H1 (cell line): ENCODE results near the gene ZNF483. TPM values are rescaled to one million over a fixed set of nuclear protein-coding genes. Genes with fewer than 3 reads are reported as not detected.

Experiments used
- CTCF ChIA-PET: fragments of 300-600 bp; sonication (Branson Sonifier 250); formaldehyde crosslinking; loops from one replicate; lab custom pipeline; 2021; ENCODE audit not compliant: partially characterized antibody; lab: Charles Lee
- POLR2A ChIA-PET: fragments of 300-600 bp; sonication (Branson Sonifier 250); formaldehyde crosslinking; loops from one replicate; lab custom pipeline; 2021; ENCODE audit warnings: inconsistent platforms; ENCODE audit not compliant: partially characterized antibody; lab: Charles Lee
- DNase-seq, 2 experiments: peaks; one replicate each; pipeline versions ENCODE4 v3.0.0 to v3.0.0-alpha.2; 2010 to 2022; ENCODE audit warnings: low spot score in 2 of 2, low read depth in 1 of 2, mixed read lengths in 1 of 2
- FAIRE-seq: peaks from 2 replicates; lab custom pipeline; 2011; peaks lifted over from hg19 to GRCh38; lab: Jason Lieb, UNC
- H2AFZ ChIP-seq: 2 replicates; pipeline ENCODE4 v1.8.1; 2012; ENCODE audit warnings: low read length, inconsistent platforms
- H2AK5ac ChIP-seq: 2 replicates; pipeline ENCODE4 v1.6.1; 2013; ENCODE audit warnings: low read depth, low read length
- H2BK120ac ChIP-seq: replicated peaks from 2 replicates; pipeline ENCODE3; 2013; ENCODE audit warnings: low read depth, low read length, inconsistent platforms
- H2BK12ac ChIP-seq: 2 replicates; pipeline ENCODE4 v1.6.1; 2013; ENCODE audit warnings: low read depth, low read length
- H2BK15ac ChIP-seq: 2 replicates; pipeline ENCODE4 v1.6.1; 2013; ENCODE audit warnings: low read length
- H2BK20ac ChIP-seq: 2 replicates; pipeline ENCODE4 v1.6.1; 2013; ENCODE audit warnings: low read length
- H2BK5ac ChIP-seq: 2 replicates; pipeline ENCODE4 v1.6.1; 2013; ENCODE audit warnings: low read depth, low read length
- H3K14ac ChIP-seq: 2 replicates; pipeline ENCODE4 v1.6.1; 2013; ENCODE audit warnings: inconsistent platforms; ENCODE audit not compliant: insufficient read length
- H3K18ac ChIP-seq: 2 replicates; pipeline ENCODE4 v1.6.1; 2013; ENCODE audit warnings: low read length; ENCODE audit errors: extremely low read depth
- H3K23ac ChIP-seq: 2 replicates; pipeline ENCODE4 v1.6.1; 2013; ENCODE audit warnings: inconsistent platforms; ENCODE audit not compliant: insufficient read length
- H3K23me2 ChIP-seq: 2 replicates; pipeline ENCODE4 v1.6.1; 2013; ENCODE audit warnings: low read depth, low read length
- H3K27ac ChIP-seq: 2 replicates; pipeline ENCODE4 v1.6.1; 2011; ENCODE audit warnings: low read depth, low read length, inconsistent platforms
- H3K27me3 ChIP-seq, 4 experiments: replicated peaks in 1 of 4; 1 replicate in 1 of 4; 2 replicates in 3 of 4; pipeline versions ENCODE4 v1.6.1 to v1.8.1; 2011 to 2013; ENCODE audit warnings: low read length in 3 of 4, mild to moderate bottlenecking in 3 of 4, inconsistent platforms in 2 of 4, mixed read lengths in 2 of 4, moderate library complexity in 1 of 4; ENCODE audit not compliant: control insufficient read depth in 3 of 4, insufficient read depth in 3 of 4; ENCODE audit errors: extremely low read depth in 1 of 4
- H3K36me3 ChIP-seq, 4 experiments: 2 replicates each; pipeline versions ENCODE4 v1.6.1 to v1.8.1; 2011 to 2013; ENCODE audit warnings: mild to moderate bottlenecking in 4 of 4, low read length in 3 of 4, moderate library complexity in 2 of 4, control low read depth in 1 of 4, inconsistent platforms in 1 of 4; ENCODE audit not compliant: insufficient read depth in 4 of 4, control insufficient read depth in 2 of 4
- H3K4ac ChIP-seq: replicated peaks from 2 replicates; pipeline ENCODE3; 2013; ENCODE audit warnings: low read length, low read depth, mixed read lengths, inconsistent platforms; ENCODE audit not compliant: insufficient read length
- H3K4me1 ChIP-seq, 4 experiments: replicated peaks in 1 of 4; 1 replicate in 1 of 4; 2 replicates in 3 of 4; pipeline versions ENCODE4 v1.6.1 to v1.8.1; 2011 to 2013; ENCODE audit warnings: low read length in 3 of 4, inconsistent platforms in 2 of 4, mixed read lengths in 1 of 4; ENCODE audit not compliant: insufficient read depth in 4 of 4, control insufficient read depth in 3 of 4
- H3K4me2 ChIP-seq, 2 experiments: 2 replicates each; pipeline versions ENCODE4 v1.6.1 to v1.8.1; 2011 to 2013; ENCODE audit warnings: low read depth in 2 of 2, low read length in 2 of 2, control low read depth in 1 of 2, inconsistent platforms in 1 of 2, mild to moderate bottlenecking in 1 of 2; ENCODE audit not compliant: insufficient read depth in 1 of 2
- H3K4me3 ChIP-seq, 4 experiments: fragments of 200-600, 300-600 bp in 1 of 4; sonication (generic), shearing (Covaris generic), sonication (Bioruptor Twin) in 1 of 4; 2 replicates each; pipeline versions ENCODE4 v1.5.1 to v1.8.1; 2011 to 2016; ENCODE audit warnings: low read length in 4 of 4, low read depth in 3 of 4, control low read depth in 2 of 4, inconsistent platforms in 2 of 4, mild to moderate bottlenecking in 2 of 4, mixed read lengths in 1 of 4, moderate library complexity in 1 of 4; ENCODE audit not compliant: insufficient read depth in 2 of 4; ENCODE audit errors: extremely low read depth in 1 of 4
- H3K56ac ChIP-seq: replicated peaks from 2 replicates; pipeline ENCODE3; 2013; ENCODE audit warnings: low read depth, mild to moderate bottlenecking, mixed read lengths, low read length, inconsistent platforms; ENCODE audit not compliant: insufficient read length
- H3K79me1 ChIP-seq: 2 replicates; pipeline ENCODE4 v1.6.1; 2013; ENCODE audit warnings: low read depth, low read length, control low read depth
- H3K79me2 ChIP-seq, 2 experiments: 2 replicates each; pipeline versions ENCODE4 v1.6.1 to v1.8.1; 2012 to 2013; ENCODE audit warnings: low read length in 2 of 2, mild to moderate bottlenecking in 2 of 2, inconsistent platforms in 1 of 2; ENCODE audit not compliant: insufficient read depth in 2 of 2, control insufficient read depth in 1 of 2
- H3K9ac ChIP-seq, 4 experiments: replicated peaks in 1 of 4; 1 replicate in 1 of 4; 2 replicates in 3 of 4; pipeline versions ENCODE4 v1.6.1 to v1.8.1; 2011 to 2013; ENCODE audit warnings: low read depth in 3 of 4, low read length in 3 of 4, control low read depth in 2 of 4, mild to moderate bottlenecking in 2 of 4, moderate library complexity in 2 of 4, inconsistent platforms in 1 of 4; ENCODE audit errors: extremely low read depth in 1 of 4
- H3K9me3 ChIP-seq, 2 experiments: 2 replicates each; pipeline versions ENCODE4 v1.6.1 to v1.8.1; 2012 to 2013; ENCODE audit warnings: mild to moderate bottlenecking in 2 of 2, moderate library complexity in 2 of 2, control low read depth in 1 of 2, inconsistent platforms in 1 of 2, low read depth in 1 of 2, low read length in 1 of 2, mixed read lengths in 1 of 2; ENCODE audit not compliant: insufficient read depth in 2 of 2
- H4K20me1 ChIP-seq, 2 experiments: replicated peaks in 1 of 2; 2 replicates each; pipeline versions ENCODE3 to v1.8.1; 2011 to 2013; ENCODE audit warnings: inconsistent platforms in 2 of 2, low read length in 2 of 2, mild to moderate bottlenecking in 1 of 2; ENCODE audit not compliant: insufficient read depth in 2 of 2, control insufficient read depth in 1 of 2
- H4K5ac ChIP-seq: 2 replicates; pipeline ENCODE4 v1.6.1; 2013; ENCODE audit warnings: low read length, low read depth, mixed read lengths, inconsistent platforms; ENCODE audit not compliant: insufficient read length
- H4K8ac ChIP-seq: 2 replicates; pipeline ENCODE4 v1.8.0; 2013; ENCODE audit warnings: mild to moderate bottlenecking, moderate library complexity, low read length, inconsistent platforms; ENCODE audit not compliant: insufficient read depth; ENCODE audit errors: extremely low read depth
- H4K91ac ChIP-seq: replicated peaks from 2 replicates; pipeline ENCODE3; 2013; ENCODE audit warnings: low read length, mixed read lengths, inconsistent platforms; ENCODE audit not compliant: insufficient read length
- BCL11A ChIP-seq, 2 experiments: IDR thresholded peaks; one replicate each; pipeline ENCODE4 v1.6.1; 2011; ENCODE audit warnings: low read depth in 2 of 2, low read length in 2 of 2, mild to moderate bottlenecking in 2 of 2
- BRCA1 ChIP-seq: IDR thresholded peaks from 2 replicates; pipeline ENCODE4 v1.6.1; 2012; ENCODE audit warnings: low read depth, low read length, improper control_type of control experiment
- EGR1 ChIP-seq: IDR thresholded peaks from 2 replicates; pipeline ENCODE4 v1.6.1; 2011; ENCODE audit warnings: low read depth, low read length, borderline replicate concordance
- FOSL1 ChIP-seq: IDR thresholded peaks from 2 replicates; pipeline ENCODE4 v1.6.1; 2011; ENCODE audit warnings: mild to moderate bottlenecking, low read depth, low read length, moderate library complexity; ENCODE audit not compliant: insufficient read depth
- HDAC2 ChIP-seq, 2 experiments: fragments of 300-600 bp in 1 of 2; sonication (generic) in 1 of 2; IDR thresholded peaks; 2 replicates each; pipeline ENCODE4 v1.6.1; 2011 to 2012; ENCODE audit warnings: low read depth in 2 of 2, low read length in 2 of 2, mild to moderate bottlenecking in 2 of 2, moderate library complexity in 2 of 2, borderline replicate concordance in 1 of 2, inconsistent platforms in 1 of 2
- KDM4A ChIP-seq: IDR thresholded peaks from one replicate; pipeline ENCODE4 v1.7.1; 2012; ENCODE audit warnings: low read depth, mild to moderate bottlenecking, moderate library complexity, low read length, inconsistent platforms; ENCODE audit not compliant: severe bottlenecking
- KDM5A ChIP-seq: fragments of 200-600 bp; IDR thresholded peaks from 2 replicates; pipeline ENCODE4 v1.7.1; 2012; ENCODE audit warnings: mild to moderate bottlenecking, low read length, inconsistent platforms, mixed read lengths
- NRF1 ChIP-seq: IDR thresholded peaks from 2 replicates; pipeline ENCODE4 v1.6.1; 2011; ENCODE audit warnings: mild to moderate bottlenecking, low read depth, low read length, improper control_type of control experiment
- PHF8 ChIP-seq: fragments of 200-600 bp; sonication (generic); conservative IDR thresholded peaks from 2 replicates; pipeline ENCODE4 v1.7.1; 2012; ENCODE audit warnings: low read depth, mild to moderate bottlenecking, inconsistent platforms, low read length, moderate library complexity
- POLR2AphosphoS5 ChIP-seq: IDR thresholded peaks from 2 replicates; pipeline ENCODE4 v1.6.1; 2011; ENCODE audit warnings: low read depth, low read length
- RAD21 ChIP-seq, 2 experiments: IDR thresholded peaks in 1 of 2; conservative IDR thresholded peaks in 1 of 2; 2 replicates each; pipeline ENCODE4 v1.6.1; 2011; ENCODE audit warnings: low read depth in 2 of 2, low read length in 2 of 2, improper control_type of control experiment in 1 of 2, inconsistent platforms in 1 of 2, mild to moderate bottlenecking in 1 of 2, moderate library complexity in 1 of 2
- SUZ12 ChIP-seq: fragments of 200-600 bp; sonication (generic); IDR thresholded peaks from 2 replicates; pipeline ENCODE4 v1.6.1; 2012; ENCODE audit warnings: mild to moderate bottlenecking, inconsistent platforms, low read length, moderate library complexity, mixed read lengths
- TCF12 ChIP-seq: IDR thresholded peaks from 2 replicates; pipeline ENCODE4 v1.6.1; 2011; ENCODE audit warnings: low read depth, mild to moderate bottlenecking, low read length
- YY1 ChIP-seq: IDR thresholded peaks from 2 replicates; pipeline ENCODE4 v1.6.1; 2011; ENCODE audit warnings: low read depth, mild to moderate bottlenecking, low read length
- WGBS, 2 experiments: shearing (Covaris generic) in 1 of 2; methylation state at CpG; one replicate each; pipeline versions ENCODE4 v1.1.6 to v1.1.7; 2013 to 2015; ENCODE audit warnings: low lambda C conversion rate in 2 of 2, mixed read lengths in 2 of 2, inconsistent platforms in 1 of 2, low coverage in 1 of 2, missing lambda C conversion rate in 1 of 2; ENCODE audit not compliant: insufficient replicate concordance in 2 of 2, insufficient coverage in 1 of 2, insufficient read length in 1 of 2; ENCODE audit errors: extremely low coverage in 1 of 2, missing lambda C conversion rate in 1 of 2; 5-methylcytosine and 5-hydroxymethylcytosine counted together
- polyA plus RNA-seq, 7 experiments: library from polyadenylated mRNA; depleted of rRNA in 3 of 7; stranded (reverse) in 5 of 7; unstranded in 2 of 7; fragments of >200 nt in 5 of 7; fragments of 200-250 nt in 2 of 7; gene quantifications; 1 replicate in 5 of 7; 2 replicates in 1 of 7; 4 replicates in 1 of 7; pipeline versions ENCODE4 v1.2.1 to v1.2.3, GENCODE V29; 2011 to 2013; ENCODE audit warnings: missing spikeins in 2 of 7, mixed read lengths in 2 of 7
- total RNA-seq: library from RNA; stranded (reverse); fragmentation: NEBNext Ultra II Directional; extraction: Animal tissue kit (Norgen Biotek cat#: 25700); gene quantifications from 2 replicates; pipeline ENCODE4 v1.2.1, GENCODE V29; 2021

The ZNF483 gene
- total and polyA plus RNA-seq, 2 of the 8 experiments (the other 6 are each of a cell fraction or from before 2014, with no cell fraction given) = 4.8 to 83.8 TPM

DNA sequence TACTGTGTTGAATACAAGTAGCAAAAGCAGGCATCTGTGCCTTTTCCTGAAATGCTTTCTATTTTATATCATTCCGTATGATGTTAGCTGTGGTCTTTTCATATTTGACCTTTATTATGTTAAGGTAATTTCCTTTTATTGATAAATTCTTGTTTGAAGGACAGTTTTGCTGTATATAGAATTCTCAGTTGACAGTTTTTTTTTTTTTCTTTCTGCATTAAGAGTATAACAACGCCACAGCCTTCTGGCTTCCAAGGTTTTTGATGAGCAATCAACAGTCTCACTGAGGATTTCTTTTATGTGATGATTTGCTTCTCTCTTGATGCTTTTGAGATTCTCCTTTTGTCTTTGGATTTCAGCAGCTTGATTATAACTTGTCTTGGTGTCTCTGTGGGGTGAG is 23.6 kb downstream of the ZNF483 start:
- DNase-seq = no peak
- Histone ChIP-seq H3K9me3 (peaks cover 57 to 63% of the 10 kb centered on the region in 2 experiments), H2AK5ac (no peak overlapping the region), H3K79me2 (peaks cover 0 to 35% of the 10 kb centered on the region in 2 experiments; a peak in 2 of 4 replicates), H2BK20ac (no peak overlapping the region), H3K9ac (no peak overlapping the region), H3K4ac (no peak overlapping the region), H2BK15ac (no peak overlapping the region), H3K14ac (no peak overlapping the region), H3K4me1 (no peaks in the 10 kb centered on the region), H3K27ac (no peak overlapping the region), H4K20me1 (no peaks in the 10 kb centered on the region), H2BK5ac (no peak overlapping the region), H3K36me3 (peaks cover 0 to 82% (median 35%) of the 10 kb centered on the region in 4 experiments; a peak in 3 of 8 replicates), H3K18ac (no peak overlapping the region), H2BK120ac (no peak overlapping the region), H4K8ac (no peak overlapping the region), H3K23ac (no peak overlapping the region), H3K56ac (no peak overlapping the region), H4K5ac (no peak overlapping the region), H2BK12ac (no peak overlapping the region), H3K23me2 (no peaks in the 10 kb centered on the region), H4K91ac (no peak overlapping the region), H3K79me1 (no peaks in the 10 kb centered on the region), H2AFZ (no peak overlapping the region), H3K4me2 (no peak overlapping the region), H3K27me3 (no peaks in the 10 kb centered on the region), H3K4me3 (no peak overlapping the region)
- FAIRE-seq = no peak
- ChIA-PET POLR2A (interaction anchor here (1.6 to 2.8 kb wide), 3 partner anchors 10 to 19 kb away, joined by 6 to 11 read pairs (median 9); no protein-coding TSS in a partner anchor), CTCF (interaction anchor here (0.6 kb wide), 1 partner anchor 136 kb away, joined by 3 read pairs; no protein-coding TSS in a partner anchor)
- WGBS, 2 experiments = 88% methylated on average over 2 of the region's 2 CpGs; no CpG with 5 or more reads in 1 of the 2 experiments
- TF ChIP-seq NRF1 = no peak
- no peak for TF ChIP-seq POLR2AphosphoS5
- TF ChIP-seq BCL11A (IDR thresholded peaks at IDR 0.05; ENCODE audit: low read depth in 2 of 2, low read length in 2 of 2) = no peak
- no peak for TF ChIP-seq HDAC2 (IDR thresholded peaks at IDR 0.05; ENCODE audit: borderline replicate concordance in 1 of 2, low read depth in 2 of 2, low read length in 2 of 2)
- no peak for TF ChIP-seq SUZ12
- TF ChIP-seq TCF12 = no peak
- TF ChIP-seq BRCA1 = no peak
- TF ChIP-seq RAD21 (IDR thresholded peaks at IDR 0.05 in 1 of 2, conservative IDR thresholded peaks at IDR 0.05 in 1 of 2; ENCODE audit: low read depth in 2 of 2, low read length in 2 of 2) = no peak
- TF ChIP-seq FOSL1 = no peak
- TF ChIP-seq EGR1 = no peak
- no peak for TF ChIP-seq KDM5A
- TF ChIP-seq YY1 = no peak
- no peak for TF ChIP-seq PHF8
- TF ChIP-seq KDM4A = no peak
